GM19372 (cell line): ENCODE data around the gene TXN2.
A peak's percentile ranks its signal among the peaks of the same experiment; 100 is the strongest.
"Not testable (repeated sequence)": the region's sequence is repeated elsewhere in the genome, so short reads cannot be mapped to it uniquely, and the experiment has no call there.

Experiments
- ATAC-seq: cut with Tn5 transposase; IDR thresholded peaks from one replicate; pipeline ENCODE4 v1.9.1; 2021; ENCODE audit warnings: mild to moderate bottlenecking, low read depth, moderate library complexity; ENCODE audit not compliant: unreplicated experiment

The TXN2 gene

DNA sequence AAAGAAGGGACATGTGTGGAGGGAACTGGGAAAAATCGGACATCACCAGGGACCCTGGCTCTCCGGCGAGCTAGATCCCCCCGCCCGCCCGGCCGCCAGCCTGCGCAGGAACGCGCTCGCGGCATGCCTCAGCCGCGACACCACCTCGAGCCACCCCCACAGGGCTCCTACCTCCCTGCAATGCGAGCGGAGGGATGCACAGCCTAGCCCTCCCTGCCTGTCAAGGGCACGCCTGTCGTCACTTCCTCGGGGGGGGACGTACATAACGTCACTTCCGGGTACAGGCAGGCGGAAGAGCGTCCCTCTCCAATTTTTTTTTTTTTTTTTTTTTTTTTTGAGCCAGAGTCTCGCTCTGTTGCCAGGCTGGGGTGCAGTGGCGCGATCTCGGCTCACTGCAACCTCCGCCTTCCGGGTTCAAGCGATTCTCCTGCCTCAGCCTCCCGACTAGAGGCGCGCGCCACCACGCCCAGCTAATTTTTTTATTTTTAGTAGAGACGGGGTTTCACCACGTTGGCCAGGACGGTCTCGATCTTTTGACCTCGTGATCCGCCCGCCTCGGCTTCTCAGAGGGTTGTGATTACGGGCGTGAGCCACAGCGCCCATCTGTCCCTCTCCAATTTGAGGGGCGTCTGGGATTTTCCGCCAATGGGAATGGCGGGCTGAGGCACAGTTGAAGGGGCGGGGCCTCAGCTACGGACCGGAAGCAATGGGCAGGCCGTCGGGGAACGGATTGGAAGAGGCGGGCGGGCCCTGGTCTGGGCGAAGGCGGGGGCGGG lies at the start of gene TXN2:
Gene TXN2 (minus strand): TSS at position 248 of the 776 bp plus-strand sequence. CDS start 803 bp downstream, outside the sequence.
- peak; percentile 80 for ATAC-seq

- ATAC-seq: peak; percentile 92
Observed at GRCh38 chr22:36528795-36529751, 47.6 kb upstream of the TXN2 start, which contains the start of gene EIF3D. EIF3D (minus strand) TSS chr22:36529166; CDS start chr22:36526121, 3,045 bp downstream.

DNA sequence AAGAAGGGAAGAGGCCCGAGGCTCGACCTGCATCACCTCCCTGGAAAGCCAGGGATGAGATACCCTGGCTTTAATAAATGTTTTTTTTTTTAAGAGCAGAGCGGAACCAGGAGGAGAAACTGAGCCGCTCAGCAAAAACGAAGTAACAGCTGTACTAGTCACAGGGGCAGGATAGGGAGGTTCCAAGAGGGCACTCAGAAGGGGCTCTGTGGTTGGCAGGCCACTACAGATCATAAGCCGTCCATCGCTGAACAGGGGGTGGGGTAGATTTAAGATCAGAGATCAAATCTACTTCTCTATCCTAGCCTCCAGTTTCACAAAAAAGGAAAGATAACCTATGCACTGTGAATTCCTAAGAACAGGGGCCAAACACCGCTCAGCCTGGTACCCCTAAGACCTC lies 46.9 kb upstream of the TXN2 start:
- no peak for ATAC-seq

DNA sequence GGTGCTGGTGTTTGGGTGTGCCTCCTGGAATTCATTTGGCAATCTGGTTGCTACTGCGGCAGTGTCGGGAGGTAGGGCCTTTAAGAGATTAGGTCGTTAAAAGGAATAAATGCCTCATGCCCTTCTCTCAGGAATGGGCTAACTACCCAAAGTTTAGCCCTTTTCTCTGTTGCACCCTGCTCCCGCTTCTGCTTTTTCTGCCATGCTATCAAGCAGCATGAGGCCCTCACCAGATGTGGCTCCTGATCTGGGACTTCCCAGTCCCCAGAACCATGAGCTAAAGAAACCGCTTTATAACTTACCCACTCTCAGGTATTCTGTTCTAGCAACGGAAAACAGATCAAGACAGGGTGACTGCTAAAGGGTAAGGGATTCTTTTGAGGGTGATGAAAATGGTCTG lies 41.2 kb upstream of the TXN2 start:
- no peak for ATAC-seq

GRCh38 chr22:36520423-36520822 lies 39.0 kb upstream of the TXN2 start:
- no peak for ATAC-seq

DNA sequence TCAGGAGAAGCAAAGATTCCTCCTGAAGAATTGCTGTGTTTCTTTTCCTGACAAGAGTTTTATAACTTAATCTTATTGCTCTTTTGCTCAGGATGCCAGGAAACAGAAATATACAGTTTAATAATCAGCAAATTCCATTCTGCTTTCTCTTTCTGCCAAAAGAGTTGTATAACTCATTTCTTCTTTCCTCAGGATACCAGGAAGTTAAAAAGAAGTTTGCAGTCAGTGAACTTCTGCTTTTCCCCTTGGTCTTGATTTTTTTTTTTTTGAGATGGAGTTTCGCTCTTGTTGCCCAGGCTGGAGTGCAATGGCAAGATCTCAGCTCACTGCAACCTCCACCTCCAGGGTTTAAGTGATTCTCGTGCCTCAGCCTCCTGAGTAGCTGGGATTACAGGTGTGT lies 38.5 kb upstream of the TXN2 start:
- ATAC-seq: not testable (repeated sequence)

- no peak for ATAC-seq
Observed at GRCh38 chr22:36514766-36515165, 33.3 kb upstream of the TXN2 start.

GRCh38 chr22:36512991-36513390 lies 31.6 kb upstream of the TXN2 start:
- ATAC-seq: no peak

DNA sequence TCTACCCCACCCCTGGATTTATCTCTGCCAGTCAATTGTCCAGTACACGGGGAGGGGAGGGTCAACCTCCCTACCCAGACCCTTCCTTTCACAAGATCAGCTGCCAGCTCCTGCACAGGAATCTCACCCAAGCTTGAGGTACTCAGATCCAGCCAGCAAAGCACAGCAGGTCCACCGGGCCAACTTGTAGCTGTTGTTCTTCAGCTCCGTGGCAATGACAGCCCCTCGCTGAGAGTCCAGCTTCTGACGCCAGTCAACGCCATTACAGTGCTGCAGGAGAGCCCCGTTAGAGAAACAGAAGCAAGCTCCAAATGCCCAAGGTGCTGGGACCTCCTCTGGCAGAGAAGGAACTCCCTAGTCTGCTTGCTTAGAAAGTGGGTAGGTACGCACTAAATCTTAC lies 30.9 kb upstream of the TXN2 start:
- ATAC-seq: no peak

GRCh38 chr22:36510966-36511881 lies 29.8 kb upstream of the TXN2 start:
- ATAC-seq: no peak

DNA sequence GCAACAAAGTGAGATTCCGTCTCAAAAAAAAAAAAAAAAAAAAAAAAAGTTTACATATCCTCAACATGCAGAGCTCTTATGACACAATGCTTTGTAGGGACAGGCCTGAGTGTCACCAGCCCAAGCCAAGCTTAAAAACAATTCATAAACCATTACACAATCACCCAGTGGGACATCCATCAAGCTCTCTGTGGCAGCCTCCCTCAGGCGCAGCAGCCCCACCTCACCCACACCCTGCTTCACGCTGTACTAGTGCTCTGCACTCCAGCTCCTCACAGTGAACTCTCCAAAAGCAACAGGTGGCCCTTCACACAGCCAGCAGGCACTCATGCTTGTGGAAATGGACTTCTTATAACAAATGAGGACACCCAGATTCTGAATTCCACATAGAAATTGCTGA lies 28.9 kb upstream of the TXN2 start:
- no peak for ATAC-seq

GRCh38 chr22:36507518-36508010 lies 26.1 kb upstream of the TXN2 start:
- no peak for ATAC-seq

- peak; percentile 83 for ATAC-seq
Observed at GRCh38 chr22:36506637-36507517, 25.4 kb upstream of the TXN2 start, which contains the start of gene FOXRED2. FOXRED2 (minus strand) TSS chr22:36507040; CDS start chr22:36506422, 618 bp downstream.

DNA sequence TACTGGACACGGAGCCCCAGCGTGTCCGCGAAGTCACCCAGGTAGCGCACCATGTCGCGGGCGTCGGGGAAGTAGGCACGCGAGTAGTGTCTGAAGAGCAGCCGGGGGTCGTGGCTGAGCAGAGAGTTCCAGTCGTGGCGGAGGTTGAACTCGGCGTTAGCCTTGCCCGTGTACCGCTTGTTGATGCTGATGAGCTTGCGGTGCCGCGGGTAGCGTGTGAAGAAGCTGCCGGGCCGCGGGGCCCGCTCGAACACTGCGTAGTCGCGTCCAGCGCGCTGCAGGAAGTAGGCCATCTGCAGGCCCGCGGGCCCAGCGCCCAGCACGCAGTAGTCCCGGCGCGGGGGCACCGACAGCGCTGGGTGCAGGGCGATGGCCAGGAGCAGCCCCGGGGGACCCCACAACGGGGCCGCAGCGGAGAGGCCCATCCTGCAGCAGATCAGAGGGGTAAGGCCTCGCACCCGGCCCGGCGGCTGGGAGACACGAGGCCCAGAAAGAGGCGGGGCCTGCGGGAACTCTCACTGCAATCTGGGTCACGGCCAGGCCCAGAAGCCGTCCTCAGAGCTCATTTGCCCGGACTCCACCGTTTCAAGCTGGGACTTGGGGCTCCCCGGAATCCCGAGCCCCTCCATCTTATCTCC lies 24.7 kb upstream of the TXN2 start:
- no peak for ATAC-seq

DNA sequence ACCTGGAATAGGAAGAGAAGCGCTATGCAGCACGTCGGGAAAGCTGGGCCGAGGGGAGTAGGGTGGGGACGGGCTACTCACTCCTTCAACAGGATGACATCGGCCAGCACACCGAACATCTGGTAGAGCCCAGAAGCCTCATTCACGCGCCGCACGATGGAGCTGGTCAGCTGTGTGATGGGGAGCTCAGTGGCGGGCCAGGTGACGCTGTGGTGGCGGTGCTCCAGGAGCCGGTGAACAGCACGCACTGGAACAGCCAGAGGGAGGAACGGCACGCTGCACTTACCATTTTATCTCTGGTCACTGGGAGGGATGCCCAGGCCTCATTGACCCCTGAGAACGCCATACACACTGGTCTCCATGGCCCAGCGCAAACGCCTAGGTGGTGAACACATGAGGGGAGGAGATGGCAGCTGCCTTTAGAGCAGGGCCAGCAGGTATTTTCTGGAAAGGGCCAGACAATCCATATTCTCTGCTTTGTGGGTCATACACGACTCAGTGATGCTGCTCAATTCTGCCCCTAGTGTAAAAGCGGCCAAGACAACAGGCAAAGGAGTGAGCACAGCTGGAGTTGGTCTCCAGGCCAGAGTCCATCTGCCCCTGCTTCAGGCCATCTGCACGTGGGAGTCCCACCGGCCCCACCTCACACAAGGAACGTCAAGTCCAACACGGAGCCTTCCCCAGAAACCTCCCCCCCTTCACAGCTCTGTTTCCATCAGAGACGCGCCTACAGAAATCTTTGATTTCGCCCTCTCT lies 16.6 kb upstream of the TXN2 start:
- no peak for ATAC-seq

GRCh38 chr22:36493690-36494110 lies 12.3 kb upstream of the TXN2 start:
- no peak for ATAC-seq

DNA sequence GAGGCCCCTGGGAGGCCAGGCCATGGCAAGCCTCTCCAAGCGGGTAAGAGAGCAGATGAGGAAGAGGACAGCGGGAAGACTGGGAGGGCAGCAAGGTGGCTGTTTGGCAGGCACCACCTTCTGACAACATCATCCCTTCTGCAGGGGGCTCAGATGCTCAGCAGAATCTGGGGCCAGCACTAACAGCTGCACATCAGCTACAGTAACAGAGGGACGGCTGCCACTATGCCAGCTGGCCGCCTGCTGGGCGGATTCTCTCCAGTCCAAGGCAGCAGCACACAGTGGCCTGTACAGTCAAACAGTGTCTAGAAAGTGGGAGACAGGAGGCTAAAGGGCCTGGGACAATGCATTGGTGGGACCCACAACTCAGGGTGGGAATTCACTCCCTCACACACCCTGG lies 10.7 kb upstream of the TXN2 start:
- no peak for ATAC-seq

- no peak for ATAC-seq
Observed at GRCh38 chr22:36491155-36491554, 9.7 kb upstream of the TXN2 start.
